ENCODE data around the gene RBM18. TPM values are rescaled to one million over a fixed set of nuclear protein-coding genes. Genes with fewer than 3 reads are reported as not detected.

Gene RBM18
- total and polyA plus RNA-seq, 2 donors from 2014 or later, result 17.5 to 18.5 TPM

- Histone ChIP-seq H3K9ac (ENCODE audit: low read length in 3 of 3) (no peak overlapping the region), H3K4me1 (ENCODE audit: control insufficient read depth in 2 of 3, insufficient read depth in 2 of 3, low read depth in 1 of 3, low read length in 3 of 3) (peaks cover 0 to 6% (median 3%) of the 10 kb centered on the region in 3 donors), H3K27ac (ENCODE audit: low read depth in 2 of 2, low read length in 2 of 2) (no peak overlapping the region), H3K4me3 (ENCODE audit: low read length in 3 of 3) (no peak overlapping the region), H3K27me3 (ENCODE audit: control insufficient read depth, insufficient read depth, low read length) (no peaks in the 10 kb centered on the region), H3K36me3 (ENCODE audit: control insufficient read depth in 2 of 3, insufficient read depth in 3 of 3, low read length in 3 of 3) (peaks cover 2 to 29% (median 18%) of the 10 kb centered on the region in 3 donors), H3K9me3 (ENCODE audit: control insufficient read depth in 2 of 3, insufficient read depth in 1 of 3, low read length in 3 of 3) (peaks cover 0 to 1% (median 0%) of the 10 kb centered on the region in 3 donors)
- FAIRE-seq (no peak), DNase-seq (peak in 1 of 5 donors; percentile 51)
- intact Hi-C loops (cut with DNase I), result no loop called here
- TF ChIP-seq, protein P1, sequence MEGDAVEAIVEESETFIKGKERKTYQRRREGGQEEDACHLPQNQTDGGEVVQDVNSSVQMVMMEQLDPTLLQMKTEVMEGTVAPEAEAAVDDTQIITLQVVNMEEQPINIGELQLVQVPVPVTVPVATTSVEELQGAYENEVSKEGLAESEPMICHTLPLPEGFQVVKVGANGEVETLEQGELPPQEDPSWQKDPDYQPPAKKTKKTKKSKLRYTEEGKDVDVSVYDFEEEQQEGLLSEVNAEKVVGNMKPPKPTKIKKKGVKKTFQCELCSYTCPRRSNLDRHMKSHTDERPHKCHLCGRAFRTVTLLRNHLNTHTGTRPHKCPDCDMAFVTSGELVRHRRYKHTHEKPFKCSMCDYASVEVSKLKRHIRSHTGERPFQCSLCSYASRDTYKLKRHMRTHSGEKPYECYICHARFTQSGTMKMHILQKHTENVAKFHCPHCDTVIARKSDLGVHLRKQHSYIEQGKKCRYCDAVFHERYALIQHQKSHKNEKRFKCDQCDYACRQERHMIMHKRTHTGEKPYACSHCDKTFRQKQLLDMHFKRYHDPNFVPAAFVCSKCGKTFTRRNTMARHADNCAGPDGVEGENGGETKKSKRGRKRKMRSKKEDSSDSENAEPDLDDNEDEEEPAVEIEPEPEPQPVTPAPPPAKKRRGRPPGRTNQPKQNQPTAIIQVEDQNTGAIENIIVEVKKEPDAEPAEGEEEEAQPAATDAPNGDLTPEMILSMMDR (IDR thresholded peaks at IDR 0.05; ENCODE audit: borderline replicate concordance, extremely low read depth, insufficient read depth), result no peak
Observed at GRCh38 chr9:122307925-122308324, 43.3 kb upstream of the RBM18 start.

GRCh38 chr9:122307061-122307460 lies 42.4 kb upstream of the RBM18 start:
- Histone ChIP-seq H3K9ac (ENCODE audit: low read length in 3 of 3) (no peak overlapping the region), H3K4me1 (ENCODE audit: control insufficient read depth in 2 of 3, insufficient read depth in 2 of 3, low read depth in 1 of 3, low read length in 3 of 3) (peaks cover 0 to 6% (median 3%) of the 10 kb centered on the region in 3 donors), H3K27ac (ENCODE audit: low read depth in 2 of 2, low read length in 2 of 2) (no peak overlapping the region), H3K9me3 (ENCODE audit: control insufficient read depth in 2 of 3, insufficient read depth in 1 of 3, low read length in 3 of 3) (peaks cover 0 to 1% (median 0%) of the 10 kb centered on the region in 3 donors), H3K27me3 (ENCODE audit: control insufficient read depth, insufficient read depth, low read length) (no peaks in the 10 kb centered on the region), H3K4me3 (ENCODE audit: low read length in 3 of 3) (no peak overlapping the region), H3K36me3 (ENCODE audit: control insufficient read depth in 2 of 3, insufficient read depth in 3 of 3, low read length in 3 of 3) (peaks cover 2 to 32% (median 15%) of the 10 kb centered on the region in 3 donors)
- intact Hi-C loops (cut with DNase I), result no loop called here
- TF ChIP-seq, protein P1 (IDR thresholded peaks at IDR 0.05; ENCODE audit: borderline replicate concordance, extremely low read depth, insufficient read depth), result no peak
- FAIRE-seq, result no peak
- peak in 2 of 5 donors; percentile 16 to 28 for DNase-seq

DNA sequence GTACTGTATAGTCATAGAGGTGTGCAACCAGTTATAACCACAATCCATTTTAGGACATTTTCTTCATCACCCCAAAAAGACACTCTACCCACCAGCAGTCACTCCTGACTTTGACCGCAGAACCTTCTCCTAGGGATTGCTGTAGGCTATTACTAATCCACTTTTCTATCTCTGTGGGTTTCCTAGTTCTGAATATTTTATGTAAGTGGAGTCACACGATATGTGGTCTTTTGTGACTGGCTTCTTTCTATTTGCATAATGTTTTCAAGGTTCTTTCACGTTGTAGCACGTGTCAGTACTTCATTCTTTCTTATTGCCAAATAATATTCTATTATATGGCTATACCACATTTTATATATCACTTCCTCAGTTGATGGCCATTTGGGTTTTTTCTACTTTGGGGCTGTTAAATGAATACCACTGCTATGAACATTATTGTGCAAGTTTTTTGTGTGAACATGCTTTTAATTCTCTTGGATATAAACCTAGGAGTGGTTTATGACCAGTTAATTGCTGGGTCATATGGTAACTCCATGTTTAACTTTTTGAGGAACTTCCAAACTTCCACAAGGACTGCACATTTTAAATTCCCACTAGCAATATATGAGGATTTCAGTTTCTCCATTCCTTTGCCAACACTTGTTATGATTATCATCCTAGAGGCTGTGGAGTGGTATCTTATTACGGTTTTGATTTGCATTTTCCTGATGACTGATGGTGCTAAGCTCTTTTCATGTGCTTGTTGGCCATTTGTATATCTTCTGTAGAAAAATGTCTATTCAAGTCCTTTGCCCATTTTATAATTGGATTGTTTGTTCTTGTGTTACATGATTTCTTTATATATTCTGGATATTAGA lies 37.8 kb upstream of the RBM18 start:
- intact Hi-C loops (cut with DNase I), result no loop called here
- no peak for DNase-seq
- peaks cover 2 to 43% (median 11%) of the 10 kb centered on the region in 3 donors for H3K36me3 ChIP-seq (ENCODE audit: control insufficient read depth in 2 of 3, insufficient read depth in 3 of 3, low read length in 3 of 3)
- no peak for FAIRE-seq
- H3K9me3 ChIP-seq (ENCODE audit: control insufficient read depth in 2 of 3, insufficient read depth in 1 of 3, low read length in 3 of 3), result peaks cover 0 to 1% (median 0%) of the 10 kb centered on the region in 3 donors
- H3K27ac ChIP-seq (ENCODE audit: low read depth in 2 of 2, low read length in 2 of 2), result no peak overlapping the region
- H3K4me1 ChIP-seq (ENCODE audit: control insufficient read depth in 2 of 3, insufficient read depth in 2 of 3, low read depth in 1 of 3, low read length in 3 of 3), result peaks cover 0 to 6% (median 3%) of the 10 kb centered on the region in 3 donors
- H3K4me3 ChIP-seq (ENCODE audit: low read length in 3 of 3), result no peak overlapping the region
- no peaks in the 10 kb centered on the region for H3K27me3 ChIP-seq (ENCODE audit: control insufficient read depth, insufficient read depth, low read length)
- TF ChIP-seq, protein P1 (IDR thresholded peaks at IDR 0.05; ENCODE audit: borderline replicate concordance, extremely low read depth, insufficient read depth), result no peak
- no peak overlapping the region for H3K9ac ChIP-seq (ENCODE audit: low read length in 3 of 3)

Data from kidney (tissue), 14 donors.